Activated CD8-positive, alpha-beta memory T cell treated with anti-CD3 and anti-CD28 coated beads for 48 hours (primary cell): ENCODE results near the gene LDAH.
"Not testable (repeated sequence)": the region's sequence is repeated elsewhere in the genome, so short reads cannot be mapped to it uniquely, and the experiment has no call there.

Experiments
- DNase-seq, 3 experiments: peaks; one replicate each; pipeline ENCODE4 v3.0.0-alpha.2; 2020; ENCODE audit warnings: low read depth in 2 of 3, low spot score in 2 of 3

LDAH gene

DNA sequence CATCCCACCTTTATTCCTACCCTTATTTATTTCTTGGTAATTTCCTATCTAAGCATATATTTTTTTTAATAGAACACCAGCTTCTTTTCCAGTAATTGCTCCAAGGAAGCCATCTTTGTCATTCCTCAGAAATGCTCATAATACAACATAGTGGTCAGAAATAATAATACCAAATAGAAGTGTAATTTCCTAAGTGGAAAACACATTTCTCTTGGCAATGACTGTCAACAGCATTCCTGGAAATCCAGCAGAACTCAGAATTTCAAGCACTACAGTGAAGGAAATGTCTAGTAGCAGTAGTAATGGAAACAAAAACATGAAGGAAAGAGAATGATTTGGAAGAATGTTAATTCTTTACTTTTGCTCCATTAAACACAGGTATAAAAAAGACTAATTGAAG, 99.4 kb downstream of the LDAH start:
- no peak for DNase-seq

DNA sequence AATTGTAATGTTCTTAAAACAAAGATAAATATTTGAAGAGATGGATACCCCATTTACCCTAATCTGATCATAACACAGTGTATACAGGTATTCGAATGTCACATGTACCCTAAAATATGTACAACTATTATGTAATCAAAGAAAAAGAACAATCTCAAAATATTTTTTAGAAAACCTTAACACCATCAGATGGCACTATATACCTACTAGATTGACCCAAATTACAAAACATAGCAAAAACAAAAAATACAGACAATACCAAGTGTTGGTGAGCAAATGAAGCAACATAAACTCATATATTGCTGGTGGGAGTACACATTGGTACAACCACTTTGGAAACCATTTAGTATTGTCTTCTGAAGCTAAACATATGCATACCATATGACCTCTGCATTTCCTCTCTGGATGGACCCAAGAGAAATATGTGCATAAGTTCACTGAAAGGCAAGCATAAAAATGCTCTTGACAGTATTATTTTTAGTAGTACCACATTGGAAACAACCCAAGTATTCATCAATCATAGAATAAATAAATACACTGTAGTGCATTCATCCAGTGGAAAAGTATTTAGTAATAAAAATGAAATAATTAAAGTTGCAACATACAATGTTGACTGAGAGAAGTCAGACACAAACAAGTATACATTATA, 100.2 kb downstream of the LDAH start:
- DNase-seq: no peak

DNA sequence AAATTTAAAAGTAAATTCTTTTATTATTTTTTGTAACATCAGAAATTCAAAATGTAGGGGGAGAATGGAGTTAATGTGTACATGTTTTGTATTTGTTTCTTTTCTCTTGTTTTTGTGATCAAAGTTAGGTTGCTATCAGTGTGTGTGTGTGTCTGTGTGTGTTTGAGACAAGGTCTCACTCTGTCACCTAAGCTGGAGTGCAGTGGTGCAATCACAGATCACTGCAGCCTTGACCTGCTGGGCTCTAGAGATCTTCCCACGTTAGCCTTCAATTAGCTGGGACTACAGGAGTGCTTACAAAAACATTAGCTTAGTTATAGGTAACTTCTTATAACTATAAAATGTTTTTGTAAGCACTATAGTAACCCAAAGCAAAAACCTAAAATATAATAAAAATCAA, 105.3 kb downstream of the LDAH start:
- DNase-seq: no peak

DNA sequence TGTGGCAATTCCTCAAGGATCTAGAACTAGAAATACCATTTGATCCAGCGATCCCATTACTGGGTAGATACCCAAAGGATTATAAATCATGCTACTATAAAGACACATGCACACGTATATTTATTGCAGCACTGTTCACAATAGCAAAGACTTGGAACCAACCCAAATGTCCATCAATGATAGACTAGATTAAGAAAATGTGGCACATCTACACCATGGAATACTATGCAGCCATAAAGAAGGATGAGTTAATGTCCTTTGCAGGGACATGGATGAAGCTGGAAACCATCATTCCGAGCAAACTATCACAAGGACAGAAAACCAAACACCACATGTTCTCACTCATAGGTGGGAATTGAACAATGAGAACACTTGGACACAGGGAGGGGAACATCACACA, 106.7 kb downstream of the LDAH start:
- DNase-seq: not testable (repeated sequence)

DNA sequence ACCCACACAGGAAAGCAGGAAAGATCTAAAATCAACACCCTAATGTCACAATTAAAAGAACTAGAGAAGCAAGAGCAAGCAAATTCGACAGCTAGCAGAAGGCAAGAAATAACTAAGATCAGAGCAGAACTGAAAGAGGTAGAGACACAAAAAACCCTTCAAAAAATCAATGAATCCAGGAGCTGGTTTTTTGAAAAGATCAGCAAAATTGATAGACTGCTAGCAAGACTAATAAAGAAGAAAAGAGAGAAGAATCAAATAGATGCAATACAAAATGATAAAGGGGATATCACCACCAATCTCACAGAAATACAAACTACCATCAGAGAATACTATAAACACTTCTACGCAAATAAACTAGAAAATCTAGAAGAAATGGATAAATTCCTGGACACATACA, 108.5 kb downstream of the LDAH start:
- not testable (repeated sequence) for DNase-seq

DNA sequence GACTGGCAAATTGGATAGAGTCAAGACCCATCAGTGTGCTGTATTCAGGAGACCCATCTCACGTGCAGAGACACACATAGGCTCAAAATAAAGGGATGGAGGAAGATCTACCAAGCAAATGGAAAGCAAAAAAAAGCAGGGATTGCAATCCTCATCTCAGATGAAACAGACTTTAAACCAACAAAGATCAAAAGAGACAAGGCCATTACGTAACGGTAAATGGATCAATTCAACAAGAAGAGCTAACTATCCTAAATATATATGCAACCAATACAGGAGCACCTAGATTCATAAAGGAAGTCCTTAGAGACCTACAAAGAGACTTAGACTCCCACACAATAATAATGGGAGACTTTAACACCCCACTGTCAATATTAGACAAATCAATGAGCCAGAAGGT, 109.3 kb downstream of the LDAH start:
- DNase-seq: not testable (repeated sequence)

DNA sequence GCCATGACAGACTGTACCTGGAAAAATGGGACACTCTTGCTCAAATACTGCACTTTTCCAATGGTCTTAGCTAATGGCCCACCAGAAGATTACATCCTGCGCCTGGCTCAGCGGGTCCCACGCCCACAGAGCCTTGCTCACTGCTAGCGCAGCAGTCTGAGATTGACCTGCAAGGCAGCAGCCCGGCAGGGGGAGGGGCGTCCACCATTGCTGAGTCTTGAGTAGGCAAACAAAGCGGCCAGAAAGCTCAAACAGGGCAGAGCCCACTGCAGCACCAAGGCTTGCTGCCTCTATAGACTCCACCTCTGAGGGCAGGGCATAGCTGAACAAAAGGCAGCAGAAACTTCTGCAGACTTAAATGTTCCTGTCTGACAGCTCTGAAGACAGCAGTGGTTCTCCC, 111.3 kb downstream of the LDAH start:
- not testable (repeated sequence) for DNase-seq

DNA sequence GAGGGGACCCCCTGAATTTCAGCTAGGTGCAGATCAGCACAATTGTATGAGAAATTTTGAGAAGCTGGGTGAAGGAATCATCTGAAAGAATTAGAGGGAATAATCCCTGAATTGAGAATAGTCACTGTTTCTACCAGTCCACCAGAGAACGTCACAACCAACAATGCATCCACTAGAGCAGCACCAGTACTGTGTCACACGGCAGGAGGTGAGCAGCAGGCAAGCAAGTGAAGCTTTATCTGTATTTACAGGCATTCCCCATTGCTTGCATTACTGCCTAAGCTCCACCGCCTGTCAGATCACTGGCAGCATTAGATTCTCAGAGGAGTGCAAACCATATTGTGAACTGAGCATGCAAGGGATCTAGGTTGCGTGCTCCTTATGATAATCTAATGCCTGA, 115.3 kb downstream of the LDAH start:
- no peak for DNase-seq

DNA sequence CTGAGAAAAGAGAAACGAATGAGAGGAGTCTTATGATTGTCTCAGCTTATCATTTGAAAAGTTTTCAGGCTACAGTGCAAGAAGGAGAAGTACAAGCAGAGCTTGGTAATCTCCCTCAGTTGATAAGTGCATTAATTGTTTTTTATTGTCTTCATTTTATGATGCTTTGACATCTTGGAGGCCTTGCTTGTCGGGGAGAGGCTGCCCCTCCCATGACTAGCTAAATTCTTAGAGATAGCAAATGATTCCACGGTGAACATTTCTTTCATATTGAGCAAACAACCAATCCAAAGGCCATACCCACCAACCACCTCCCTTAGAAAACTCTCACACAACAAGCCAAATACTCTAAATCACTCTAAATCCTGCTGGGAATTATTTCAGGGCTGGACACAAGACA, 116.1 kb downstream of the LDAH start:
- DNase-seq: no peak

DNA sequence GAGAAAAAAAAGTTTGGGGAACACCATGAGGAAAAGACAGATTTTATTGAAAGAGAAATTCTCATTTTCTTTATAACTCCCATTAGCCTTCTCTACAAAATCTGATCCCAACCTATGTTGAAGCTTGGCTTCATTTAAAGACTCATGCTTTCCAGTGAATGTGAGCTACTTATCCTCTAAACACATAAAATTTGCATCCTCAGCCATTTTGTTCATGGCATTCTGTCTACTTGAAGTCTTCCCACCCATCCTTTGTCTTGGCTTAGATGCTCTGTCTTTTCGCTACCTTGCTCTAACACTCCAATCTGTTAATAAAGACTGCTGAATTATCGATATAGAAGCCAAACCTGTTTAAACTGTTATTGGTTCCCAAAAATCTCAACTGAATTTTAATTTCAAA, 116.7 kb downstream of the LDAH start:
- DNase-seq: no peak

DNA sequence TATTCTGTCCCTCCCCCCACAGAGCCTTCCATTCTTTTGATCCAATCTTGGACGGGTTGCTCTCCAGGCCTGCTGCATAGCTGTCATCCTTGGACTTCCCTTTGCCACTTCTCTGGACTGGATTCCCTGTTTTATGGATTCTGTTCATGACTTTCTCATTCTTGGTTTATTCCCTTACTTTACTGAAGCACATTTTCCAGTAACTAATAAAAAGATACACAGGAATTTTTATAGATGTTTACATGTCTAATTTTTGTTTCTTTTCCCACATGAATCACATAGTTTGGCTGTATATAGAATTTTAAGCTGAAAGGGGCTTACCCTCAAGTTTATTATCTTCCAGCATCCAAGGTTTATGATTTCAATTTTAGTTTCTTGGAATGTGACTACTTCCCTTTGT, 118.0 kb downstream of the LDAH start:
- no peak for DNase-seq

DNA sequence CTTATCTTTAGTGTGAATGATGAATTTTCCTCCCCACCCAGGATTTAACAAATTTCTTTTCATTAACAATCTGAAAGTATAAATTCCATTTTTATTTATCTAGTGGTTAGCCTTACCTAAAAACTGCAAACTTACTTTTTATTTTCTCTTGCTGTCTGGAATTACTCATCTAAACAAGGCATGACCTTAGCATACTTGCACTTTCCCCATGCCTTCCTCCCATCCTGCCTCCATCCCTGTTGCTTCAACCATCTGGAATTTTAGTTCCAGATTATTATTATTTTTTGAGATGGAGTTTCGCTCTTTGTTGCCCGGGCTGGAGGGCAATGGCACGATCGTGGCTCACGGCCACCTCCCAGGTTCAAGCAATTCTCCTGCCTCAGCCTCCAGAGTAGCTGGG, 120.3 kb downstream of the LDAH start:
- no peak for DNase-seq

DNA sequence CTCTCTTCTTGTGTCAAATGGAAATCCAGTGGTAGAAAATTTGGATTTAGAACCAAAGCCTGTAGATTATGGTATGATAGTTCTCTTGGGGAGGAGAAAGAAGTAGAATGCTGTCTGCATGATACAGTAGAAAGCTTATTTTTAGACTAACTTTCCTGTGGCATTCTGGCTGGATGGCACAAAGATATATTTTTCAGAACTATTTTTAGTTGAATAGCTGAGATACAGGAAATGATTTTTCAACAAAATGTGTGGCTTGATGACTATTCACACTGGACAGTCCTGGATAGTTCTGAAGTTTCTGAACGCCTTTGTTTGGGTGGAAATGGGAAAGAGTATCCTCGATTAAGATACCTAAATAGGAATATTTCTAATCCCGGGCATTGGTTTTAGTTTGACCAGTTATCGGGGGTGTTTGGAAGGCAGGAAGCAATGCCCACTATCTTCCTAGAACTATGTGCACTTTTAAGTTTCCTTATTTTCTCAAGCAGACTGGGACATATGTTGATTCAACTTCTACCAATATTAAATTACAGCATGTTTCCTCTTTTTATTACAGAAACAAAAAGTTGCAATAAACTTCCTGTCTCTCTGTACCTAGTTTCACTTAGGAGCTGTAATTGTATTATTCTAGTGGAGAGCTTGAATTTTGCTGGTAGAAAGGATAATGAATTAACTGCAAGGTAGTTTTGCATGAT, 123.8 kb downstream of the LDAH start:
- DNase-seq: no peak

DNA sequence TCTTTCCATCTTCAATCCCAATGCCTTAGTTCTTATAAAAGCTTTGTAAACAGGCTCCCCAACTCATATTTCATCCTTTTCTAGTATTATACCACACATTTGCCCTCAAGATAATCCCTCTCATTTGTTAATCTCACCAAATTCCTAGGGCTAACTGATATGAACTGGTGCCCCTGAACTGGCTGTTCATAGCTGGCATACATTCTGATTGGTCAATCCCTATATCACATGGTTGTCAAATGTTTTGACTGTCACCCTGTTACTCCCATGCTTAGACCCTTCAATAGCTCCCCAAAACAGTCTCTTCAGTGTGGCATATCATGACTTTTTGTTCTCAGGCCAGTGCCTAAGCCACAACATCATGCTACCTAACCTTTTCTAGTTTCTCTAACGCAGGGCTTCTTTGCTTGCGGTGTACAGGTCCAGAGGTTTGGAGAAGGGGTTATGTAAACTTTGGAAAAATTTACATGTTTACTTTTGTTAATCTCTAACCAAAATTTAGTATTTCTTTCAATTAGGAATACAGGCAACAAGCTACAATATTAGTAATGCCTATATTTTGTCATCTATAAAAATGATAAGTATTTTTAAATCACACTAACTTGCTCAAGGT, 125.5 kb downstream of the LDAH start:
- DNase-seq: no peak

DNA sequence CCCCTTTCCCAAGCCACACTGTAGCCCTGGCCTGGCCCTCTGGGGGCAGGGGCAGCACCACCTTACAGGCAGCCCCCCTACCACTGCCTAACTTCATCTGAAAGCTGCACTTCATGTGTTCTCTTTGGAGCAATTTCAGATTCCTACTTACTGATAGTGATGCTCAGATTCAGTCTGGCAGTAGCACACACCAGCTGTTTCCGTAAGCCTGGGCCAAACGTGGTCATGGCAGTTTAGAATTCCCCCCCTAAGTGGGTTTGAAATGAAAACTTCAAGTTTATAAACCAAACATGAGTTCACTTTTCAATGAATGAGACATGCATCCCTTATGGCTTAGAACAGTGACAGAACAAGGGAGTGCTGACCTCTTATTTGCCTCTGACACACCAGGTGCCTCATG, 126.5 kb downstream of the LDAH start:
- no peak for DNase-seq

DNA sequence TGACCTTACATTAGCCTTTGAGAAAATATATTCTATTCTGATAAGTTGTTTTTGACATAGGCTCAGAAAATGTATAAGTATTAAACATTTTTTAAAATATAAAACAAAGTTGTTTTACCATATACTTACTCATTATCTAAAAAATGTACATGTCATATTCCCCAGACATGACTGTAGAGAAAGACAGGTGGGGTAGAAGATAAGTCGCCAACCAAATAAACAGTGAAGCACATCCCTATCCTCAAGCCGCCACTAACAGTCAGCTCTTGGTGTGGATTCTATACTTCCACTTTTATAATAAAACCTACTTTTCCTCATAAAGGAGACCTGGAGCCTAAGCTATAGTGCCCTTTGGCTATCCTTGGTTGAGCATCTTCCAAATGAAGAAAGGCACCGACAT, 129.6 kb downstream of the LDAH start:
- no peak for DNase-seq

DNA sequence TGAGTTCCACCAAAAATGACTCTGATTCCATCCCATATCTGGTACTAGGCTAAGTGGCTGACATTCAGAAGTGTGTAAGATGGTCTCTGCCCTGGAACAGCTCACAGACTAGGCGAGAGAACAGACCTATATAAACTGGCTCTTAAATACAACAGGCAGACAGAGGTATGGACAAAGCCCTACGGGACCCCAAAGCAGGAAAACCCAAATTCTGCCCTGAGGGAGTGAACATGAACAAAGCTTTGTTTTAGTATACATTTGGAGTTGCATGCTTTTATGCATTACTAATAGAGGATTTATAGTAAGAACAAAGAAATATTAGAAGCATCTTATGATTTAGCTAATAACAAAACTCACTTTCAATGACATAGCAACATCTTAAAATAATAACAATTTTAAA, 130.8 kb downstream of the LDAH start:
- no peak for DNase-seq

DNA sequence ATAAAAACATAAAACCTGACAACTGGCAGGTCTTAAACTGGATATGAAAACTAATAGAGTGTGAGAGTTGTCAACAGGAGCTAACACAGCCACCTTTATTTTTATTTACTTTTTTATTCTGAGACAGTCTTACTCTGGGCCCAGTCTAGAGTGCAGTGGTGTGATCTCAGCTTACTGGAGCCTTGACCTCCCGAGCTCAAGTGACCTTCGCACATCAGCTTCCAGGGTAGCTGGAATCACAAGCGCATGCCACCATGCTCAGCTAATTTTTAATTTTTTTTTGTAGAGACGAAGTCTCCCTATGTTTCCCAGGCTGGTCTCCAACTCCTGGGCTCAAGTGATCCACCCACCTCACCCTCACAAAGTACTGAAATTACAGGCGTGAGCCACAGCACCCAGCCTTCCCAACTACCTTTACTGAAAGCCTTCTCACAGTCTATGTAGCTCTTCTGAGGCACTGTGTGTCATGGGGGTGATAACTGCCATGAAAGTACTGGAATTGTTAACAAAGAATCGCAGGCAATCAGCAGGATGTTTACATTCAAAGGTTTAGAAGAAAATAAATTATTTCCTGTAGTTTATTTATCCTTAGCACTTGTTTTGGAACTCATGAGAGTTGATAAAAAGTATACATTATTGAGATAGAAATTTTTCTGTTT, 131.7 kb downstream of the LDAH start:
- no peak for DNase-seq

DNA sequence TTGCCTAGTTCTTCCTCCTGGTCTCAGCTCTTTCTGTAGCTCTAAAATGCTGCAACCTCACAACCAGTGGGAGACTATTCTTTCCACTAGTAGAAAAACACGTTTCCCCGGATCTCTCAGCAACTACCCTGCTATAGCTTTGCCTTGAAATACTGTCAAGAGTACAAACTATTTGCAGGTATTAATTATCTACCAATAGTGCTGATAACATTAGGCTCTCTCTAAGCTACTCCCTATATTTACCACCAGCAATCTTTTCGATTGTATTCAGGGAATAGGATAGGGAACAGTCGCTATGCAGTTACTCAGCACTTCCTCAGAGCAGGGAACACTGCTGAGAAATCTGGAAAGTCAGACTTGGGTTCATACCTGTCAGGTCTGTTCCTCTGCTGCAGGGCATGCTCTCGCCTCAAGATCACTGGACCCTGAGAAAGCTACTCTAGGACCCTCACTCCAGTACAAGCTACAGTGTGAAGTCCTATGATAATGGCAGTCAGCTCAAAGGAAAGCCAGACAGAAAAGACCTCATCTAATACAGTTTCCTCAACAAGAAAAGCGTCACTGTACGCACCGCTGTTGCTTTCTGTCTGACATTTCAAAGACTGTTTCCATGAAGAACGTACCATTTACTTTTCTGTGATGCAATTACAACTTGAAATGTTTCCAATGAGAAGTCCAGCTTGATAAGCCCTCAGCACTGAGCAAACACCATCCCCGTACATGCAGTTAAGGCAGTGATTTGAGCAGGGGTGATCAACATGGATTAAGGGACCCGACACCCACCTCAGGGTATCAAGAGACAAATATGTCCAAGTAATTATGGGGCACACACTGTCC, 133.3 kb downstream of the LDAH start:
- no peak for DNase-seq

DNA sequence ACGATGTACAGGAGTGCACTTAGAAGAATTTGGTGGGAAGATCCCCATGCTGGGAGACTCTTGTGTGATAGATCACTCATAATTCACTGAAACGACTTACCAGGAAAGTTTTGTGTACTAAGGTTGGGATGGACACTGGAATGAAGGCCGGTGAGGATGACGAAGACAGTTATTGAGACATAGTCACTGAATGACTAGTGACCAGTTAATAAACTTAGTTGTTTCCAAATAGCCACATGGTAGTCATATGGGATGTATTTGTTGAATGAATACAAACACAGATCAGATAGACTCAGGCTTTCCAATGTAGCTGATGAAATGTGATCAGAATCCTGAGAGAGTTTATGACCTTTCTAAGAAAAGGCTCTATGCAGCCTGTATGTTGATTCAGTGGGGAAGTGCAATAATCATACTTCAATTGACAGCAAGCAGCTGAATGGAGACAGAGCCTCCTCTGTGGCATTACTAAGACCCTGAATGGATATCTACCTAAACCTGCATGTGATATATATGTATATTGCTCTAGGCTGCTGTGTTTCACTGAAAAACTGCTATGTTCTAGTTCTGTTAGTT, 135.6 kb downstream of the LDAH start:
- DNase-seq: no peak

DNA sequence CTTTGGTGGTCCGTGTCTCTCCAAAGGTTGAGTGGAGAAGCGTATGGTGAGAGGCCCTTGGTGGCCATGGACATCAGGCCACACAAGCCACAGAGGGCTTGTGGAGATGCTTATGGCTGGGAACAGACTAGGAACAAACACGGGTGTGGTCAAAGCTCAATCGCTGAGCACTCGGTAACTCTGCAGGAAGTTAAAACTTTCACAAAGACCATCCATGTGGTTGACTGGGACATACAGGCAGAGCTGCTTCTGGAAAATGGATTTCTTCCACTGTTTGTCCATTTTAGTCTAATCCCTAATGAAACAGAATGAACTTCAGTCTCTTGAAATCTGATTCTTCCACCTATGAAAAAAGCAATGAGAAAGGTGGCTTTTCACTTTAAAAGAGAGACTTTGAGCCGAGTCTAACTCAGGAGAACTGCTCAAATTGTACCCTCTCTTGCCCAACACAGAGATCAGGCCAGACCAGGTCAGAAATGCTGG, 138.3 kb downstream of the LDAH start:
- no peak for DNase-seq
